Coronary artery (tissue), 2 donors: ENCODE results near the gene CIAO2B.

Source experiments
- DNase-seq: peaks from one replicate; pipeline ENCODE4 v3.0.0-alpha.2; 2017; ENCODE audit warnings: low spot score
- H3K27ac ChIP-seq, 2 donors: fragments of 200-600 bp; sonication (generic); one replicate each; pipeline ENCODE4 v1.5.1; 2016 to 2019
- H3K4me3 ChIP-seq: fragments of 200-600 bp; sonication (generic); 2 replicates; pipeline ENCODE4 v1.5.1; 2016; ENCODE audit warnings: mild to moderate bottlenecking, moderate library complexity
- TF ChIP-seq, protein P1 (sequence below): fragments of 200-600 bp; sonication (generic); IDR thresholded peaks from one replicate; pipeline ENCODE4 v1.5.1; 2019; ENCODE audit warnings: antibody characterized with exemption

CIAO2B gene

DNA sequence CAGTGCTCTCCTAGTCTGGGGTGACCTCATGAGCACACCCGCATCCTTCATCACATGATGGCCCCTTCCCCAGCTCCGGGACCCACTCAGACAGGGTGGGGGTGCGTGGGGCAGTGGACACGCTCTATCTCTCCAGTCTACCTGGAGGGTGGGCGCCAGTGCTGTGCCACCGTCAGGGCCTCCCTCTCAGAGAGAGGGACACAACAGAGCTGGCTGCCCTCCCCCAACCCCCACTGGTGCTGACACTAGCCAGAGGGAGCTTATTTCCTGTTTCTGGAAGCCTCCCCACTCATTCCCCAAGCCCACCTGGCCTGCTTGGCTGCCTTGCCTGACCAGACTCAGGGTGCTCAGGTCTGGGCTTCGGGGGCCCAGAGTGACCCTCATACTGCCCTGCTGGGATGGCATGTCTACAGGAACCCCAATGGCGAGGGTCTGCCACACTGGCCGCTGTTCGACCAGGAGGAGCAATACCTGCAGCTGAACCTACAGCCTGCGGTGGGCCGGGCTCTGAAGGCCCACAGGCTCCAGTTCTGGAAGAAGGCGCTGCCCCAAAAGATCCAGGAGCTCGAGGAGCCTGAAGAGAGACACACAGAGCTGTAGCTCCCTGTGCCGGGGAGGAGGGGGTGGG is 9.3 kb upstream of the CIAO2B start:
- DNase-seq, result no peak
- Histone ChIP-seq H3K4me3 (no peak overlapping the region), H3K27ac (no peak overlapping the region)
- TF ChIP-seq, protein P1, sequence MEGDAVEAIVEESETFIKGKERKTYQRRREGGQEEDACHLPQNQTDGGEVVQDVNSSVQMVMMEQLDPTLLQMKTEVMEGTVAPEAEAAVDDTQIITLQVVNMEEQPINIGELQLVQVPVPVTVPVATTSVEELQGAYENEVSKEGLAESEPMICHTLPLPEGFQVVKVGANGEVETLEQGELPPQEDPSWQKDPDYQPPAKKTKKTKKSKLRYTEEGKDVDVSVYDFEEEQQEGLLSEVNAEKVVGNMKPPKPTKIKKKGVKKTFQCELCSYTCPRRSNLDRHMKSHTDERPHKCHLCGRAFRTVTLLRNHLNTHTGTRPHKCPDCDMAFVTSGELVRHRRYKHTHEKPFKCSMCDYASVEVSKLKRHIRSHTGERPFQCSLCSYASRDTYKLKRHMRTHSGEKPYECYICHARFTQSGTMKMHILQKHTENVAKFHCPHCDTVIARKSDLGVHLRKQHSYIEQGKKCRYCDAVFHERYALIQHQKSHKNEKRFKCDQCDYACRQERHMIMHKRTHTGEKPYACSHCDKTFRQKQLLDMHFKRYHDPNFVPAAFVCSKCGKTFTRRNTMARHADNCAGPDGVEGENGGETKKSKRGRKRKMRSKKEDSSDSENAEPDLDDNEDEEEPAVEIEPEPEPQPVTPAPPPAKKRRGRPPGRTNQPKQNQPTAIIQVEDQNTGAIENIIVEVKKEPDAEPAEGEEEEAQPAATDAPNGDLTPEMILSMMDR, result no peak

GRCh38 chr16:66942981-66943380 is 8.8 kb upstream of the CIAO2B start:
- no peak for DNase-seq

GRCh38 chr16:66940236-66940635 is 6.0 kb upstream of the CIAO2B start:
- Histone ChIP-seq H3K27ac (no peak overlapping the region), H3K4me3 (no peak overlapping the region)
- TF ChIP-seq, protein P1, result no peak
- no peak for DNase-seq

More at GRCh38 chr16:66942981-66943380, 8.8 kb upstream of the CIAO2B start:
- TF ChIP-seq, protein P1, result no peak
- Histone ChIP-seq H3K27ac (no peak overlapping the region), H3K4me3 (no peak overlapping the region)

GRCh38 chr16:66939366-66939765 is 5.2 kb upstream of the CIAO2B start:
- H3K4me3 ChIP-seq, result no peak overlapping the region
- no peak for DNase-seq
- no peak overlapping the region for H3K27ac ChIP-seq
- TF ChIP-seq, protein P1, result no peak

DNA sequence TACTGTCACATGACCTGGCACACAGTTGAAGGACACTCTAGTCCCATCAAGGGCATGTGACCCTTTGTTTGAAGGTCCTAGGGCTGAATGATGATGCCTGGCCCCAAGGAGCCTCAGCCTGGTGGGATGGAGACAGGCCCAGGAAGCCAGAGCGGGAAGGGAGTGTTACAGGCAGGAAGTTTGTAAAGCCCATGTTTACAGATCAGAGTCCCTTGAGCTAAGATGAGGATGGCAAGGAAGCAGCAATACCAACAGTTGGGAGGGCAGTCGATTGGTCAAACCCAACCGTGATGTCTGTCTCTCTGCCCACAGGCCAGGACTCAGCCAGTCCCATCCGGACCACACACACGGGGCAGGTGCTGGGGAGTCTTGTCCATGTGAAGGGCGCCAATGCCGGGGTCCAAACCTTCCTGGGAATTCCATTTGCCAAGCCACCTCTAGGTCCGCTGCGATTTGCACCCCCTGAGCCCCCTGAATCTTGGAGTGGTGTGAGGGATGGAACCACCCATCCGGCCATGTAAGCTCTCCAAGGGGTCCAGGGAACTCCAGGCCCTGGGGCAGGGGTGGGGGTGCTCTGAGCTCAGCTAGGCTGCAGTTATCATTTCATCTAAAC is 3.6 kb upstream of the CIAO2B start:
- H3K4me3 ChIP-seq, result no peak overlapping the region
- H3K27ac ChIP-seq, result no peak overlapping the region
- DNase-seq, result no peak
- TF ChIP-seq, protein P1, result no peak

GRCh38 chr16:66936889-66937554 is 2.8 kb upstream of the CIAO2B start:
- no peak overlapping the region for H3K27ac ChIP-seq
- no peak overlapping the region for H3K4me3 ChIP-seq
- TF ChIP-seq, protein P1, result no peak
- DNase-seq, result no peak

DNA sequence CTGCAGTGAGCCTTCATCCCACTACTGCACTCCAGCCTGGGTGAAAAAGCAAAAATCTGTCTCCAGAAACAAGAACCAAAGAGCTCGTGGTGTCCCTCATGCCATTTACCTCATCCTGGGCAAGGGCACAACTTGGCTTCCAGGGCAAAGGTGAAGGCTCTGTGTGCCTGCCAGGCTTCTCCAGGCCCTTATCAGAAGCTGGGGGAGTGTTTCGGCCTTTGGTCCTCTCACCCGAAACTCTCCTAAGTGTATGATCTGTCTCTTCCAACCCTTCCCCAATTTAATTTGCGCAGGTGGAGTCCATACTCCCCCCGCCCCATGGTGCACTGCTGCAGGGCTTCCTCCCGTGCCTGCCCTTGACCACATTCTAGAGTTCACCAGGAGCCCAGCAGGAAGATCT is 2.3 kb upstream of the CIAO2B start:
- no peak overlapping the region for H3K27ac ChIP-seq
- peak overlapping the region; percentile 97 for H3K4me3 ChIP-seq

More for the DNA sequence above, 2.3 kb upstream of the CIAO2B start:
- DNase-seq, result no peak
- TF ChIP-seq, protein P1, result no peak
